GM10248 (cell line): ENCODE measurements around the gene FMO1.

Experiments
- CTCF ChIA-PET: fragments of 300-600 bp; sonication (Branson Sonifier 250); formaldehyde crosslinking; extraction: SDS; loops from one replicate; lab custom pipeline; 2021; ENCODE audit warnings: antibody characterized with exemption; lab: Yijun Ruan, JAX
- POLR2A ChIA-PET: fragments of 350-650 bp; sonication (Branson Sonifier 250); formaldehyde crosslinking; extraction: SDS; loops from one replicate; lab custom pipeline; 2020; ENCODE audit warnings: antibody characterized with exemption; lab: Yijun Ruan, JAX
- DNase-seq: peaks from one replicate; pipeline ENCODE4 v3.0.0; 2012; ENCODE audit errors: extremely low spot score
- TF ChIP-seq, protein P1 (sequence below): IDR thresholded peaks from 2 replicates; pipeline ENCODE4 v1.5.1; 2012; ENCODE audit warnings: mild to moderate bottlenecking, low read depth; ENCODE audit errors: extremely low read depth, missing control alignments, control extremely low read depth

Gene FMO1

DNA sequence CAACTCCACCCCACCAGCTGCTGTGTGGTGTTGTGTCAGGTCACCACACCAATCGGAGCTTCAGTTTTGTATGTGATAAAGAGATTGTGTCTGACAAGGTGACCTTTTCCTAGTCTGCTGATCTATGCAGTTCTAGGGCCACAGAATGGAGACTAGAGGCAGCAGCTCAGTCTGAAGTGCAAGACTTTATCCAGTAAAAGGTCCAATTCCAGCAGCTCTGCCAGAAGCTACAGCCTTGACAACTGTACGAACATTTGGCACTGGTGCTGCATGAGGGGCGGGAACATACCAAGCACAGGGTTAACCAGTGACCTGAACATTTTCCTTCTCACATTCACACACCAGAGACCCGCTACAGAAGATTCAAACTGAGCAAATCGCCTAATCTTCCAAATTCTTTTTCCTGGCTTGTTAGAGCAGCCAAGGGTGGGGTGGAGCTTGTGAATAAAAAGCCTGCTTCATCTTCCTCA, 9.3 kb downstream of the FMO1 start:
- no peak for DNase-seq
- ChIA-PET CTCF (interaction anchor here (0.9 to 2.6 kb wide), 5 partner anchors 10 to 56 kb away, joined by 3 to 13 read pairs (median 4); partner anchors contain the start of genes FMO1 and FMO4), POLR2A (no interaction called here)
- TF ChIP-seq, protein P1, sequence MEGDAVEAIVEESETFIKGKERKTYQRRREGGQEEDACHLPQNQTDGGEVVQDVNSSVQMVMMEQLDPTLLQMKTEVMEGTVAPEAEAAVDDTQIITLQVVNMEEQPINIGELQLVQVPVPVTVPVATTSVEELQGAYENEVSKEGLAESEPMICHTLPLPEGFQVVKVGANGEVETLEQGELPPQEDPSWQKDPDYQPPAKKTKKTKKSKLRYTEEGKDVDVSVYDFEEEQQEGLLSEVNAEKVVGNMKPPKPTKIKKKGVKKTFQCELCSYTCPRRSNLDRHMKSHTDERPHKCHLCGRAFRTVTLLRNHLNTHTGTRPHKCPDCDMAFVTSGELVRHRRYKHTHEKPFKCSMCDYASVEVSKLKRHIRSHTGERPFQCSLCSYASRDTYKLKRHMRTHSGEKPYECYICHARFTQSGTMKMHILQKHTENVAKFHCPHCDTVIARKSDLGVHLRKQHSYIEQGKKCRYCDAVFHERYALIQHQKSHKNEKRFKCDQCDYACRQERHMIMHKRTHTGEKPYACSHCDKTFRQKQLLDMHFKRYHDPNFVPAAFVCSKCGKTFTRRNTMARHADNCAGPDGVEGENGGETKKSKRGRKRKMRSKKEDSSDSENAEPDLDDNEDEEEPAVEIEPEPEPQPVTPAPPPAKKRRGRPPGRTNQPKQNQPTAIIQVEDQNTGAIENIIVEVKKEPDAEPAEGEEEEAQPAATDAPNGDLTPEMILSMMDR = no peak

DNA sequence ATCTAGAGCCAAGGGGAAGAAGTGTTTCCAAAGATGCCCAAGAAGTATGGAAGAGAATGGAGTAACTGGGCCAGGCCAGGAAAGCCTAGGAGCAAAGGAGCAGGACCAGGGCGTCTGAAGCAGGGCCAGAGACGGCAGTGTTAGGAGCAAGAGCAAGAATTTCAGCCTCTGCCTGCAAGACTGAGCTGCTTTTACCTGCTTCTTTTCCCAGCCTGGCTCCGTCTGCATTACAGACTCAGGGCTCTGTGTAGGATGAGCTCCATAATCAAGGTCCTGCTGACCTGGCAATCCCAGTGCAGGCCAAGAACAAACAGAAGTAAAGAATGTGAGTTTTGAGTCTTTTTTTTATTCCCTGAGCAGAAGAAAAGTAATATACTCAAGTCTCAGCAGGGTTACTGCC, 10.1 kb downstream of the FMO1 start:
- TF ChIP-seq, protein P1 = no peak
- CTCF ChIA-PET = interaction anchor here (0.9 to 2.6 kb wide), 5 partner anchors 10 to 56 kb away, joined by 3 to 13 read pairs (median 4); partner anchors contain the start of genes FMO1 and FMO4
- POLR2A ChIA-PET = no interaction called here

DNA sequence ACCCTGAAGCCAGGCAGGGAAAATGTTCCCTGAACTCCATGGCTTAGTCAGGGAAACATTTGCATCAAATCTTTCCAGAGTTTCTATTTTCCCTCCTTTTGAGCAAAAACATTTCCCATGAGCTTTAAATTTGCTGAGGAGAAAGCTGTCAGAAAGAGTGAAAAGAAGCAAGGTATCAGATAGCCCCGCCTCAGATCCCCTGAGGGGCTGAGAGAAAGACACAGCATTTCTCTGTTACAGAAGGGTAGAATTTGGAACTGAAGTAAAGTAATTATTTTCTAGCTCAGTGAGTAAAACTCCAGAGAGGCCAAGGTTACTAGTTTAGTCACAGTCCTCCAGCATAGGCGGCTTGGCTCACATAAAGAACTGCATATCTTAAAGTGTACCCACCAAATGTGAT, 10.6 kb downstream of the FMO1 start:
- TF ChIP-seq, protein P1 = no peak
- no peak for DNase-seq
- ChIA-PET CTCF (interaction anchor here (1.9 to 2.6 kb wide), 2 partner anchors 14 to 22 kb away, joined by 4 to 13 read pairs; no protein-coding TSS in a partner anchor), POLR2A (no interaction called here)

More for the DNA sequence above, 10.1 kb downstream of the FMO1 start:
- no peak for DNase-seq

DNA sequence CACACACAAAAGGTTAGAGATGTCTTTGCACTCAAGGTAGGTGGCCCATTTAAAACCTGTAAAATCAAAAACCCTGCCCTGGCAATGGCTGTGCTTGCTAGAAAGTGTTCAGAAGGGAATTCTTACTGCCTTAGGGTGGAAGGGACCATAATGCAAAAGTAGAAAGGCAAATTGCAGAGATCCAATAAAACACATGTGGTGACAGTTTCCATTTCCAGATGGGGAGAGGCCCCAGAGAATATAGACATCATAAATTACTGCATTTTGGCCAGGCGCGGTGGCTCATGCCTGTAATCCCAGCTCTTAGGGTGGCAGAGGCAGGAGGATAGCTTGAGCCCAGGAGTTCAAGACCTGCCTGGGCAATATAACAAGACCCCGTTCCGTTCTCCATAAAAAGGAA, 13.0 kb downstream of the FMO1 start:
- TF ChIP-seq, protein P1 = no peak
- ChIA-PET POLR2A (no interaction called here), CTCF (interaction anchor here (1.0 to 1.8 kb wide), 2 partner anchors 10 to 52 kb away, joined by 4 to 6 read pairs; partner anchors contain the start of gene FMO4)
- no peak for DNase-seq

DNA sequence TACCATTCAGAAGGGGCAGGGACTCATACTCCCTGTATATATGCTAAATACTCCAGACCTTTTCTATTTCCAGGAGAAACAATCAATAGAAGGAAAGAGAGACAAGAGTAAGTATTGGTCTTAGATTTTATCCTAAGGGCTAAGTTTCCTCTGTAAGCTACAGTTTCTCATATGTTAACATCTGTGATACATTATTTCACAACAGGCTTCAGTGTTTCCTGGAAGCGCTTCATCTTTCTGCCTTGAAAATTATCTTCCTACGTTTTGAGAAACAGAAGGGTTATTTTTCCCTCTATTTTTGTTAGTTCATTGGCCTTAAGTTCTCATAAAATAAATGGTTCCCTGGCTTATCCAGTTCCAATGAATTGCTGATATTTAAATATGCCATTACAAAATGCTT, 15.6 kb downstream of the FMO1 start:
- CTCF ChIA-PET = interaction anchor here (1.2 to 1.6 kb wide), 2 partner anchors 17 to 19 kb away, joined by 3 to 7 read pairs; no protein-coding TSS in a partner anchor
- no peak for DNase-seq
- POLR2A ChIA-PET = no interaction called here
- TF ChIP-seq, protein P1 = no peak

DNA sequence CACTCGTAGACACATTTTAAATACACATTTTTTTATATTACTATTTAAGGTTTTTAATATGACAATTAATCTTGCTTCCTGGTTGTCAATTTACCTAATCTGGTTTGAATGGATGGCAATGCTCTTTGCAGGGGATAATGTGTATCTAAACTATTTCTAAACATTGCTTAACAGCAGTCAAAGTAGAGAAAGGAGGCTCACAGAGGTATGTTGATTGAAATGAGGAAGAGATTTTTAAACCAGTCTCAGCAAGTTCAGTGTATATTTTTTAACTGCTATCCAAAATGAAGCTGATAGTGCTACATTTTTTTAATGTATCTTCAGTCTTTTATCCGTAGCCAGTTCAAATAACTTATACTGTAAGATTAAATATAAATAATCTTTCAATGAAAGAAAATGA, 17.4 kb downstream of the FMO1 start:
- TF ChIP-seq, protein P1 = no peak
- CTCF ChIA-PET = no interaction called here
- no peak for DNase-seq
- POLR2A ChIA-PET = no interaction called here
